HFFc6 (cell line): Measurements from ENCODE around the gene ATAD3B. TPM values are rescaled to one million over a fixed set of nuclear protein-coding genes. Genes with fewer than 3 reads are reported as not detected.

Experiments used
- DNase-seq: peaks from one replicate; pipeline ENCODE4 v3.0.0-alpha.2; 2018
- H3K27ac Mint-ChIP-seq: 2 replicates; pipeline ENCODE4 v1.8.0; 2020; ENCODE audit warnings: mild to moderate bottlenecking, mixed read lengths
- H3K27me3 Mint-ChIP-seq: 2 replicates; pipeline ENCODE4 v1.8.0; 2021; ENCODE audit warnings: mild to moderate bottlenecking, moderate library complexity, mixed read lengths; ENCODE audit not compliant: insufficient read depth
- H3K36me3 Mint-ChIP-seq: 2 replicates; pipeline ENCODE4 v1.8.0; 2021; ENCODE audit warnings: low read depth, mixed read lengths
- H3K4me1 Mint-ChIP-seq: 2 replicates; pipeline ENCODE4 v1.8.0; 2020; ENCODE audit warnings: low read depth, mixed read lengths
- H3K4me3 Mint-ChIP-seq: 2 replicates; pipeline ENCODE4 v1.8.0; 2020; ENCODE audit warnings: mild to moderate bottlenecking, moderate library complexity, mixed read lengths
- H3K9me3 Mint-ChIP-seq: 2 replicates; pipeline ENCODE4 v1.8.0; 2020; ENCODE audit warnings: mild to moderate bottlenecking, mixed read lengths
- CTCF ChIP-seq: fragments of 200-600 bp; sonication (generic); IDR thresholded peaks from 2 replicates; pipeline ENCODE4 v1.5.0; 2021; ENCODE audit warnings: antibody characterized with exemption, mild to moderate bottlenecking
- total RNA-seq, 6 experiments: library from RNA; stranded (reverse); fragmentation: NEBNext Ultra II Directional; extraction: Animal tissue kit (Norgen Biotek cat#: 25700); gene quantifications; 2 replicates in 1 of 6; 3 replicates in 5 of 6; pipeline ENCODE4 v1.2.3, GENCODE V29; 2021

The ATAD3B gene
- total RNA-seq, 6 experiments from 2014 or later, result 21.0 to 24.8 (median 23.0) TPM

GRCh38 chr1:1534401-1535154, 63.0 kb downstream of the ATAD3B start:
- Mint-ChIP-seq H3K9me3 (peaks cover 18% of the 10 kb centered on the region), H3K4me1 (no peaks in the 10 kb centered on the region), H3K4me3 (no peak overlapping the region), H3K27me3 (peaks cover 10% of the 10 kb centered on the region; the same call in 1 of the 2 replicates), H3K36me3 (peaks cover 24% of the 10 kb centered on the region), H3K27ac (no peak overlapping the region)
- no peak for DNase-seq
- TF ChIP-seq CTCF, result no peak

GRCh38 chr1:1535201-1536018, 63.8 kb downstream of the ATAD3B start:
- Mint-ChIP-seq H3K4me1 (no peaks in the 10 kb centered on the region), H3K4me3 (no peak overlapping the region), H3K9me3 (peaks cover 11% of the 10 kb centered on the region), H3K27ac (no peak overlapping the region), H3K27me3 (peaks cover 10% of the 10 kb centered on the region; the same call in 1 of the 2 replicates), H3K36me3 (peaks cover 17% of the 10 kb centered on the region)
- TF ChIP-seq CTCF, result no peak
- DNase-seq, result no peak

- Mint-ChIP-seq H3K4me1 (no peaks in the 10 kb centered on the region), H3K4me3 (no peak overlapping the region), H3K9me3 (peaks cover 7% of the 10 kb centered on the region), H3K27me3 (peaks cover 10% of the 10 kb centered on the region; the same call in 1 of the 2 replicates), H3K27ac (no peak overlapping the region), H3K36me3 (peaks cover 11% of the 10 kb centered on the region)
- TF ChIP-seq CTCF, result no peak
- no peak for DNase-seq
Measured at GRCh38 chr1:1536019-1536937, 64.7 kb downstream of the ATAD3B start.

GRCh38 chr1:1536938-1537546, 65.5 kb downstream of the ATAD3B start:
- H3K36me3 Mint-ChIP-seq, result peaks cover 14% of the 10 kb centered on the region
- no peak for DNase-seq
- no peak overlapping the region for H3K27ac Mint-ChIP-seq
- H3K9me3 Mint-ChIP-seq, result peaks cover 3% of the 10 kb centered on the region
- no peak for TF ChIP-seq CTCF
- no peaks in the 10 kb centered on the region for H3K4me1 Mint-ChIP-seq
- H3K4me3 Mint-ChIP-seq, result no peak overlapping the region
- peaks cover 10% of the 10 kb centered on the region; the same call in 1 of the 2 replicates for H3K27me3 Mint-ChIP-seq
